ENCODE results near the gene OLR1.

Gene OLR1

DNA sequence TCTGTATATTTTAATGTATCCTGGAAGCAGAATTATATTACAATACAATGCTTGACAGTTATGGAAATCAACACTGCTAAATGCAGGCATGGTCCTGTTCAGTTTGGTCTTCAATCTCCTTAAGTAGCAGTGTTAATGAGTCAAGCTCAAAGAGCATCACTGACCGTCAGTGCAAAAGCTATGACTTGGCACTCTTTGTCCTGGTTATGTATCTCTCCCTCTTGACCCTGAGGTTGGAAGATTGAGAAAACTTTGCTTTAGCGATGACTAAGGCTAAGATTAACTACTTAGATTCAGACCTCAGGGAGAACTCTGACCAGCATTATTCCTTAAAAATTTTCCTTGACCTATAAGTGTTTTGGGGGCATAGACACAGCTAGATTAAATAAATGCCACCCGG lies 52.9 kb downstream of the OLR1 start:
- DNase-seq: no peak
- in situ Hi-C loops (cut with MboI; ENCODE audit: low pct_unique_long_range_greater_than_20kb, low sequenced_read_pairs): no loop called here

DNA sequence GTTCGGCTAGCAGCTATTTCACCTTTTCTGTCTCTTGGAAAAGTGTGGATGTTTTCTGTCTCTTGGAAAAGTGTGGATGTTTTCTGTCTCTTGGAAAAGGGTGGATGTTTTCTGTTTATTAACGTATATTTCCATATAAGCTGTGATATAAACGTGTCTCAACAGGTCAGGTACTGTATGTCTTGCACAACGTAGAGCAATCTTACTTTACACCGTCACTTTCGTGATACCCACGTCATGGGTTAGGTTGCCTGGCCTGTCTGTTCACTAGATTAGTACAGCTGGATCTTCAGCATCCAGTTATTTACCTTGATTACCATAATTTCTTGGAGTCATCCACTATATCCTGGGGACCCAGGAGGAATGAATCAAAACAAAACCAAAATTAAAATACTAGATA lies 56.0 kb downstream of the OLR1 start:
- DNase-seq: no peak
- in situ Hi-C loops (cut with MboI; ENCODE audit: low pct_unique_long_range_greater_than_20kb, low sequenced_read_pairs): no loop called here

DNA sequence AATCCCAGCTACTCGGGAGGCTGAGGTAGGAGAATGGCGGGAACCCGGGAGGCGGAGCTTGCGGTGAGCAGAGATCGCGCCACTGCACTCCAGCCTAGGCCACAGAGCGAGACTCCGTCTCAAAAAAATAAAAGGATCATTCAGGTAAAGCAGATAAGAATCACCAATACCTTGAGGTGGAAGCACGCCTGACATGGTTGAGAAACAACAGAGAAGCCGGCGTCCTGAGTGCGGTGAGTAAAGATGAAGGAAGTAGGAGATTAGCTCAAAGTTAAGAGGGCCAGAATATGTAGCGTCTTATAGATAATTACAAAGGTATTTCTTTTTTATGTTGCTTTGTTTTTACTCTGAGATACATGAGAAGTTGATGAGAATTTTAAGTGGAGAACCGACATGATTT lies 56.6 kb downstream of the OLR1 start:
- no peak for DNase-seq
- in situ Hi-C loops (cut with MboI; ENCODE audit: low pct_unique_long_range_greater_than_20kb, low sequenced_read_pairs): no loop called here

DNA sequence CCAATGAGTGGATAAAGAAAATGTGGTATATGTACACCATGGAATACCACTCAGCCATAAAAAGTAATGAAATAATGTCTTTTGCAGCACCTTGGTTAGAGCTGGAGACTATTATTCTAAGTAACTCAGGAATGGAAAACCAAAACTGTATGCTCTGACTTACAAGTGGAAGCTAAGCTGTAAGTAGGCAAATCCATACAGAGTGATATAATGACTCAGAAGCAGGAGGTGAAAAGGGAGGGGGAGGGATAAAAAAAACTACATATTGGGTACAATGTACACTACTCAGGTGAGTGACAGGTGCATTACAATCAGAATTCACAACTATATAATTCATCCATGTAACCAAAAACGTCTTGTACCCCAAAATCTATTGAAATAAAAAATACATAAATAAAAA lies 58.0 kb downstream of the OLR1 start:
- no peak for DNase-seq
- in situ Hi-C loops (cut with MboI; ENCODE audit: low pct_unique_long_range_greater_than_20kb, low sequenced_read_pairs): no loop called here

DNA sequence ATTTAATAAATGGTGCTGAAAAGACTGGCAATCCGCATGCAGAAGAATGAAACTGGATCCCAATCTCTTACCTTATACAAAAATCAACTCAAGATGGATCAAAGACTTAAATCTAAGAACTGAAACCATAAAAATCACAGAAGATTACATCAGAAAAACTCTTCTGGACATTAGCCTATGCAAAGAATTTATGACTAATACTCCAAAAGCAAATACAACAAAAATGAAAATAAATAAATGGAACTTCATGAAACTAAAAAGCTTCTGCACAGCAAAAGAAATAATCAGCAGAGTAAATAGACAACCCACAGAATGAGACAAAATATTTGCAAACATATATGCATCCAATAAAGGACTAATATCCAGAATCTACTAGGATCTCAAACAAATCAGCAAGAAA lies 58.9 kb downstream of the OLR1 start:
- no peak for DNase-seq
- in situ Hi-C loops (cut with MboI; ENCODE audit: low pct_unique_long_range_greater_than_20kb, low sequenced_read_pairs): no loop called here

DNA sequence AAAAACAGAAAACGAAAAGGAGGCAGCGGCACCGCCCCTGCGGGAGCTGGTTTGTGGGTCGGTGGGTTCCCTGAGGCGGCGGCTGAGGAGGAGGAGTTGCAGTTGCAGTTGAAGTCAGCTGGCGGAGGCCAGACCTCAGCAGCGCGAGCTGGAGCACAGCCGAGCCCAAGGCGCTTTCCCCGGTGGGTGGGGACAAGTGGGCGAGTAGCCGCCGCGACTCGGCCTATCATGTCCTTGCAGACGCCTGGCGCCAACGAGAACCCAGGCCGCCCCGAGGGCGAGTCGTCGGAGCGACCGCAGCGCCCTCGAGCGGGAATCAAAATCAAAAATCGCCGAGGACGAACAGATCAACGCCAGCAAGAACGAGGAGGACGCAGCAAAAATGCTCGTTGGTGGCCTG lies 60.5 kb downstream of the OLR1 start:
- in situ Hi-C loops (cut with MboI; ENCODE audit: low pct_unique_long_range_greater_than_20kb, low sequenced_read_pairs): no loop called here
- DNase-seq: no peak

DNA sequence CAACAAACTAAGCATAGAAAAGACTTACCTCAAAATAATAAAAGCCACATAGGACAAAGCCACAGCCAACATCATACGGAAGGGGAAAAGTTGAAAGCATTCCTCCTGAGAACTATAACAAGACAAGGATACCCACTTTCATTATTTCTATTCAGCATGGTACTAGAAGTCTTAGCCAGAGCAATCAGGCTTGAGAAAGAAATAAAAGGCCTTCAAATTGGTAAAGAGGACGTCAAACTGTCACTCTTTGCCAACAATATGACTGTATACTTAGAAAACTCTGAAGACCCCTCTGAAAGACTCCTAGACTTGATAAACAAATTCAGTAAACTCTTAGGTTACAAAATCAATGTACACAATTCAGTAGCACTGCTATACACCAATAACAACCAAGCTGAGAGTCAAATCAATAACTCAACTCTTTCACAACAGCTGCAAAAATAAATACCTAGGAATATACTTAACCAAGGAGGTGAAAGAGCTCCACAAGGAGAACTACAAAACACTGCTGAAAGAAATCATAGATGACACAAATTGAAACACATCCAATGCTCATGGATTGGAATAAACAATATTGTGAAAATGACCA lies 61.6 kb downstream of the OLR1 start:
- in situ Hi-C loops (cut with MboI; ENCODE audit: low pct_unique_long_range_greater_than_20kb, low sequenced_read_pairs): no loop called here
- DNase-seq: no peak

All from KBM-7 (cell line).